Cardiac fibroblast (primary cell): ENCODE measurements around the gene TBATA.

Experiments
- DNase-seq, 2 donors: peaks; one replicate each; pipeline versions ENCODE4 v3.0.0 to v3.0.0-alpha.2; 2010; ENCODE audit warnings: low read depth in 2 of 2
- H3K4me3 ChIP-seq, 2 donors: replicated peaks in 1 of 2; 1 replicate in 1 of 2; 2 replicates in 1 of 2; pipeline ENCODE4 v1.5.1; 2011; ENCODE audit warnings: low read depth in 2 of 2, low read length in 2 of 2, mild to moderate bottlenecking in 2 of 2, moderate library complexity in 1 of 2
- TF ChIP-seq, protein P1 (sequence below): IDR thresholded peaks from one replicate; pipeline ENCODE4 v1.5.1; 2011; ENCODE audit warnings: low read depth, mild to moderate bottlenecking, low read length, inconsistent platforms

TBATA gene

GRCh38 chr10:70776455-70777005 lies 8.6 kb downstream of the TBATA start:
- no peak for DNase-seq
- TF ChIP-seq, protein P1, sequence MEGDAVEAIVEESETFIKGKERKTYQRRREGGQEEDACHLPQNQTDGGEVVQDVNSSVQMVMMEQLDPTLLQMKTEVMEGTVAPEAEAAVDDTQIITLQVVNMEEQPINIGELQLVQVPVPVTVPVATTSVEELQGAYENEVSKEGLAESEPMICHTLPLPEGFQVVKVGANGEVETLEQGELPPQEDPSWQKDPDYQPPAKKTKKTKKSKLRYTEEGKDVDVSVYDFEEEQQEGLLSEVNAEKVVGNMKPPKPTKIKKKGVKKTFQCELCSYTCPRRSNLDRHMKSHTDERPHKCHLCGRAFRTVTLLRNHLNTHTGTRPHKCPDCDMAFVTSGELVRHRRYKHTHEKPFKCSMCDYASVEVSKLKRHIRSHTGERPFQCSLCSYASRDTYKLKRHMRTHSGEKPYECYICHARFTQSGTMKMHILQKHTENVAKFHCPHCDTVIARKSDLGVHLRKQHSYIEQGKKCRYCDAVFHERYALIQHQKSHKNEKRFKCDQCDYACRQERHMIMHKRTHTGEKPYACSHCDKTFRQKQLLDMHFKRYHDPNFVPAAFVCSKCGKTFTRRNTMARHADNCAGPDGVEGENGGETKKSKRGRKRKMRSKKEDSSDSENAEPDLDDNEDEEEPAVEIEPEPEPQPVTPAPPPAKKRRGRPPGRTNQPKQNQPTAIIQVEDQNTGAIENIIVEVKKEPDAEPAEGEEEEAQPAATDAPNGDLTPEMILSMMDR = no peak
- H3K4me3 ChIP-seq = no peak overlapping the region

DNA sequence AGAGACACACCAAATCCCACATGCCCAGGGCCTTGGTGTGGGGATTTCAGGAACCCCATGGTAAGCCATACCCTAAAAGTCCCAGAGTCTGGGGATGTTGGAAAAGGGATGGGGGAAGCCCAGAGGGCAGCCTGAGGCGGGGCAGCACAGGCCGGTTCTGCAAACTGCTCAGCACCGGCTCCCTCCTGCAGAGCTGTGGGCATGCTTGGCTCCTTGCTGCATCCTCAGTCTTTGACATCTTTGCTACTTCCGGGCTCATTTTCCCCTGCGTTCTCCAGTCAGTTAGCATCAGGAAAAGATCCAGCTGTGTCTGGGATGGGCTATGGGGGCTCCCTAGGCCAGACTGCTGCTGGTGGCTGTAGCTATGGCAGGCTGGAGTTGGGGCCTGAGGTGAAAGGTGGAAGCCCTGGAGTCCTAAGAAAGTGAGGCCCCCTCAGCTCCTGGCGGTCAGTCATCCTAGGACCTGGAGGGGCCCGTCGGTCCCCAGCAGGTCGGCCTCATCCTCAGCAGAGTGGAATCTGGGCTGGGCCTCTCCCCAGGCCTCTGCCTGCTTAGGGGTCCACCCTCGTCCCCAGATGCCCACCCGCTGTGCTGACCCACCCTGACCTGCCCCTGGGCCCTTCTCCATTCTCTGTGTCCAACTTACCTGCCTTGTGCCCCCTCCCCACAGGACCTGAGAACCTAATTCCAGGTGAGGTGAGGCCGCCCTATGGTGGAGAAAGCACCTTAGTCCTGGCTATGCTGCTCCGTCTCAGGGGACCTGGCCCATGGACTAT lies 9.3 kb downstream of the TBATA start:
- H3K4me3 ChIP-seq = no peak overlapping the region
- no peak for DNase-seq
- TF ChIP-seq, protein P1 = no peak

GRCh38 chr10:70774810-70775678 lies 10.1 kb downstream of the TBATA start:
- DNase-seq = no peak
- no peak overlapping the region for H3K4me3 ChIP-seq
- TF ChIP-seq, protein P1 = no peak

DNA sequence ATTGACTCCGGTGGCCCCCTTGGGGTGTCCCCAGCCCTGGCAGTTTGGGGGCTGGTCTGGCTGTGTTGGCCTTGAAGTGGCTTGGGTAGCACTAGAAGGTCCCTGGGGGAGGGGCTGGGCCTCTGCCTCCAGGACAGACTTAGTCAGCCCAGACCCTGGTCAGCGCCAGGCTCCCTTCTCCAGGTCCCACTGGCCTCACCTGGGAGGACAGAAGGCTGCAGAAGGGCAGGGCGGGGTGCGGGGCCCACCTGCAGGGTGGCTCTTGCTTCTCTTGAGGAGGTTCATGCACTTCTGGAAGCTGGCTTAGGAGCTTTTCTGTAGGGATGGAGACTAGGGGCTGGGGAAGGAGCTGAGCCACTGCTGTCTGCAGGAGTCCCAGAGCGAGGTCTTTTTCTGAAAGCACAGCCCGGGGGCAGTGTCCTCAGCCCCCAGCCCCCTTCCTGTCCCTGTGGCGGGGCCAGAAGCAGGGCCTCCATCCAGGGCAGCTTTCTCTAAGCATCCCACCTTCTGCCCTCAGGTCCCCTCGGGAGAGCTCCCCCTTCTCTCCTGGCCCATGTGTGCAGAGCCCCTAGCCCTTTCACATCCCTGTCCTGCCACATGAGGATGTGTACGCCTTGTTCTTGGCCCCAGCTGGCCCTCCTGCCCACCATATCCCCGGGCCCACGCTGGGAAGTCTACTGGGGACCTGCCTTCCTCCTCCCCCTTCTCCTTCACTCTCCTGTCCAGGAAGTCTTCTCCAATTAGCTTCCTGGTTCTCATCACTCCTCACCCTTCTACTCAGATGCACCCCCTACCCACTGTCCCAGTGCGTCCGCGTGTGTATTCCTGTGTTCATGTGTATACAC lies 11.0 kb downstream of the TBATA start:
- no peak for DNase-seq
- H3K4me3 ChIP-seq = no peak overlapping the region
- TF ChIP-seq, protein P1 = no peak

DNA sequence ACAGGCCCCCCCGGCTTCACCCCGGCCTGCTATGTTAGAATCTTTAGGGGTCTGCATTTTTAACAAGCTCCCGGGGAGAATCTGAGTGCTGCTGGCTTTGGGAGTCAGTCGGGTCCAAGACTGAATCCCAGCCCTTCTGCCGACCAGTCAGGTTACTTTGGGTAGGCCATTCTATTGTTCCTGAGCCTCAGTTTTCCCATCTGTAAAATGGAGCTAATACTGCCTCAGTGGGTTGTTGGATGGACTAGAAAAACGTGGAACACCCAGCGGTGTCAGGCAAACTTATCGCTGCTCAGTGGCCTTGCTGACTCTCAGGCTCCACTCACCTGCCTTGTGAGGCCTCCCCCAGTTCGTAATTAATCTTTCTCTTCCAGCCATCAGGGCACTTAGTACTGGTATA lies 11.7 kb downstream of the TBATA start:
- no peak for DNase-seq
- TF ChIP-seq, protein P1 = no peak
- no peak overlapping the region for H3K4me3 ChIP-seq

DNA sequence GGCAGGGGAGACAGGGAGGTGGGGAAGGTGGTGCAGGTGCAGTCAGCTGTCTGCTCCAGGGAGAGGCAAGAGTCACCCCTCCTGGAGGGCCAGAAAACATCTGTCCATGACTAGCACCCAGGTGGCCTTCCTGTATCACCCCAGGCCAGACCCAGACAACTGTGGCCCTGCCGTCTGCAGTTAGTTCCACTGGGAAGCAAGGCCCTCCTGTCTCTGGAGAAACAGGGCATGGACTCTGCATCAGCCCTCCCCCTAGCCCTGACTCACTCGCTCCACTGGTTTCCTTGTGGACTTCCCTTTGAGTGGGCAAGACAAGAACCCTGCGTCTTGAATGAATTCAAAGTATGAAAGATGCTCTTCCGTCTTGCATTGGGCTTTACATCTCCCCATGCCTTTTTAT lies 12.6 kb downstream of the TBATA start:
- no peak for DNase-seq
- TF ChIP-seq, protein P1 = no peak
- no peak overlapping the region for H3K4me3 ChIP-seq
